Lower leg skin (tissue), 3 donors: Measurements from ENCODE around the gene TANGO6.

Source experiments
- POLR2A ChIP-seq, 2 donors: fragments of 450-650 bp; IDR thresholded peaks; one replicate each; pipeline ENCODE4 v1.6.1; 2016 to 2017; ENCODE audit warnings: antibody characterized with exemption in 2 of 2, mild to moderate bottlenecking in 1 of 2, moderate library complexity in 1 of 2
- TF ChIP-seq, protein P1 (sequence below), 3 donors: fragments of 450-650 bp; IDR thresholded peaks; one replicate each; pipeline ENCODE4 v1.5.1; 2016; ENCODE audit warnings: antibody characterized with exemption in 3 of 3, mild to moderate bottlenecking in 3 of 3, moderate library complexity in 2 of 3

DNA sequence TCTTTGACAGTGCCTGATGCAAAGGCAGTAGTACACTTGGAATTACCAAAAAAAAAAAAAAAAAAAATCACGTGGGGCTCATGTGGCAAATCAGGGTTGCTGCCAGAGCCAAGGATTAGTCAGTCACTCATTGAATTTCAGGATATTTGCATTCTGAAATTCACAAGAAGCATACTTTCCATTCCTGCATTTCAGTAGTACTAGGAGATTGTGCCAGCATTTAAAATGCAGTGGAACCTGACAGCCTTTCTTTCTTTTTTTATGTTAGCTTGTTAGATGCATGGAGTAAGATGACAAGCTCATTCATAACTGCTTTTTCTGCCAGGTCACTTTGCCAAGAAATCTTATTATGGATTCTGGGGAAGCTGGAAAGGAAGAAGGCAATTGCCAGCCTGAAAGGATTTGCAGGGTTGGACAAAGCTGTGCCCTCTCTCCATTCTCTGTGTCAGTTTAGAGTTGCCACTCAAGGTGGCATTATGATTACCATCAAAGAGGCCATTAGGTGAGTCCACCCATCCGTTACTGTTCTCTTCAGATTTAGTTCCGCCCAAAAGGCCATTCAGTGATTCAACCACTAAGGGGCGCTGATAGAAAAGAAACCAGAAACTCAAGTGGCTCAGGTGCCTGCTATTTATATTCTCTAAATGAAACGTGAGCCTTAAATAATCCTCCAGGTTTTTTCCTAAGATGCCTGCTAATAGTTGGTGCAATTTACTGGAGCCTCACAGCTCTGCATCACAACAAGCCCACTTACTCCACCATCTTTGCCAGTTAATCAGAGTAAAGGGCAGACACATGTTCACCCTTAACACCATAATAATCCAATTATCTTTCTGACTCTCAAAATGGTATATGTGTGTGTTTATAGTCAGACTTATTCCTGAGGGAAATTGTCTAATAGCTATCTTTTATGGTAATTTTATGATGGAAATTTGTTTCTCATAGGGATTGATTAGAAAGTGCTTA lies 59.0 kb downstream of the TANGO6 start:
- TF ChIP-seq POLR2A (IDR thresholded peaks at IDR 0.05) = no peak
- TF ChIP-seq, protein P1, sequence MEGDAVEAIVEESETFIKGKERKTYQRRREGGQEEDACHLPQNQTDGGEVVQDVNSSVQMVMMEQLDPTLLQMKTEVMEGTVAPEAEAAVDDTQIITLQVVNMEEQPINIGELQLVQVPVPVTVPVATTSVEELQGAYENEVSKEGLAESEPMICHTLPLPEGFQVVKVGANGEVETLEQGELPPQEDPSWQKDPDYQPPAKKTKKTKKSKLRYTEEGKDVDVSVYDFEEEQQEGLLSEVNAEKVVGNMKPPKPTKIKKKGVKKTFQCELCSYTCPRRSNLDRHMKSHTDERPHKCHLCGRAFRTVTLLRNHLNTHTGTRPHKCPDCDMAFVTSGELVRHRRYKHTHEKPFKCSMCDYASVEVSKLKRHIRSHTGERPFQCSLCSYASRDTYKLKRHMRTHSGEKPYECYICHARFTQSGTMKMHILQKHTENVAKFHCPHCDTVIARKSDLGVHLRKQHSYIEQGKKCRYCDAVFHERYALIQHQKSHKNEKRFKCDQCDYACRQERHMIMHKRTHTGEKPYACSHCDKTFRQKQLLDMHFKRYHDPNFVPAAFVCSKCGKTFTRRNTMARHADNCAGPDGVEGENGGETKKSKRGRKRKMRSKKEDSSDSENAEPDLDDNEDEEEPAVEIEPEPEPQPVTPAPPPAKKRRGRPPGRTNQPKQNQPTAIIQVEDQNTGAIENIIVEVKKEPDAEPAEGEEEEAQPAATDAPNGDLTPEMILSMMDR (IDR thresholded peaks at IDR 0.05) = no peak
